GM23338 (cell line): ENCODE results near the gene MCTP2. TPM values are rescaled to one million over a fixed set of nuclear protein-coding genes. Genes with fewer than 3 reads are reported as not detected.

Source experiments
- ATAC-seq: fragments of 200-7000 bp; cut with Tn5 transposase; 3 replicates; pipeline ENCODE4 v1.9.1; 2020
- DNase-seq: peaks from one replicate; pipeline ENCODE4 v3.0.0-alpha.2; 2015; ENCODE audit warnings: low spot score
- H2AFZ ChIP-seq: fragments of 200-600 bp; sonication (generic); 2 replicates; pipeline ENCODE4 v1.8.0; 2016; ENCODE audit warnings: antibody characterized with exemption, mild to moderate bottlenecking, moderate library complexity
- H3F3A ChIP-seq: fragments of 200-600 bp; sonication (generic); replicated peaks from 2 replicates; pipeline ENCODE4 v1.8.0; 2017; ENCODE audit warnings: antibody characterized with exemption, mixed run types, low read depth
- H3K27ac ChIP-seq: fragments of 200-600 bp; sonication (generic); 2 replicates; pipeline ENCODE4 v1.6.1; 2016; ENCODE audit warnings: low read depth
- H3K27me3 ChIP-seq: fragments of 200-600 bp; sonication (generic); 2 replicates; pipeline ENCODE4 v1.8.0; 2016; ENCODE audit warnings: mild to moderate bottlenecking, mixed run types, moderate library complexity; ENCODE audit not compliant: insufficient read depth
- H3K36me3 ChIP-seq: fragments of 200-600 bp; sonication (generic); 2 replicates; pipeline ENCODE4 v1.8.0; 2016; ENCODE audit warnings: mild to moderate bottlenecking; ENCODE audit not compliant: insufficient read depth
- H3K4me1 ChIP-seq: fragments of 200-600 bp; sonication (generic); 2 replicates; pipeline ENCODE4 v1.8.0; 2016; ENCODE audit warnings: mild to moderate bottlenecking, moderate library complexity; ENCODE audit not compliant: insufficient read depth
- H3K4me2 ChIP-seq: fragments of 200-600 bp; sonication (generic); 2 replicates; pipeline ENCODE4 v1.7.1; 2017; ENCODE audit warnings: mixed run types
- H3K4me3 ChIP-seq: fragments of 200-600 bp; sonication (generic); 2 replicates; pipeline ENCODE4 v1.6.1; 2016; ENCODE audit warnings: mixed run types
- H3K79me2 ChIP-seq: fragments of 200-600 bp; sonication (generic); replicated peaks from 2 replicates; pipeline ENCODE4 v1.8.0; 2017; ENCODE audit warnings: mild to moderate bottlenecking; ENCODE audit not compliant: insufficient read depth
- H3K9me2 ChIP-seq: fragments of 200-600 bp; sonication (generic); 2 replicates; pipeline ENCODE4 v1.8.0; 2017; ENCODE audit not compliant: insufficient read depth
- H4K20me1 ChIP-seq: fragments of 200-600 bp; sonication (generic); replicated peaks from 2 replicates; pipeline ENCODE4 v1.8.0; 2017; ENCODE audit warnings: mild to moderate bottlenecking; ENCODE audit not compliant: insufficient read depth
- H3K27ac Mint-ChIP-seq: 2 replicates; pipeline ENCODE4 v1.8.0; 2020; ENCODE audit warnings: inconsistent platforms, mild to moderate bottlenecking, moderate library complexity, mixed read lengths
- H3K27me3 Mint-ChIP-seq: 3 replicates; pipeline ENCODE4 v1.8.0; 2022; ENCODE audit warnings: low read depth, mild to moderate bottlenecking, moderate library complexity, mixed read lengths, inconsistent platforms; ENCODE audit not compliant: insufficient read depth, poor library complexity
- H3K36me3 Mint-ChIP-seq: 3 replicates; pipeline ENCODE4 v1.8.0; 2021; ENCODE audit warnings: low read depth, mild to moderate bottlenecking, inconsistent platforms, moderate library complexity, mixed read lengths
- H3K4me1 Mint-ChIP-seq: 3 replicates; pipeline ENCODE4 v1.8.0; 2020; ENCODE audit warnings: mild to moderate bottlenecking, inconsistent platforms, mixed read lengths
- H3K4me3 Mint-ChIP-seq: 3 replicates; pipeline ENCODE4 v1.8.0; 2021; ENCODE audit warnings: moderate library complexity, mild to moderate bottlenecking, inconsistent platforms, mixed read lengths
- H3K9me3 Mint-ChIP-seq: 3 replicates; pipeline ENCODE4 v1.8.0; 2020; ENCODE audit warnings: moderate library complexity, mild to moderate bottlenecking, inconsistent platforms, mixed read lengths
- CREB1 ChIP-seq: fragments of 250-450 bp; sonication (Bioruptor Pico); IDR thresholded peaks from 2 replicates; pipeline ENCODE4 v1.5.0; 2020; ENCODE audit warnings: low read depth, mild to moderate bottlenecking, moderate library complexity
- EZH2 ChIP-seq: fragments of 200-600 bp; sonication (generic); IDR thresholded peaks from one replicate; pipeline ENCODE4 v1.8.0; 2017; ENCODE audit warnings: antibody characterized with exemption, mild to moderate bottlenecking, low read depth; ENCODE audit not compliant: unreplicated experiment
- EZH2phosphoT487 ChIP-seq: fragments of 200-600 bp; sonication (generic); IDR thresholded peaks from one replicate; pipeline ENCODE4 v1.8.1; 2018; ENCODE audit warnings: antibody characterized with exemption; ENCODE audit not compliant: unreplicated experiment
- JUNB ChIP-seq: IDR thresholded peaks from one replicate; pipeline ENCODE4 v1.6.1; 2016; ENCODE audit warnings: antibody characterized with exemption; ENCODE audit not compliant: unreplicated experiment
- NANOG ChIP-seq: IDR thresholded peaks from 2 replicates; pipeline ENCODE4 v1.6.1; 2016; ENCODE audit warnings: antibody characterized with exemption, borderline replicate concordance
- POLR2AphosphoS5 ChIP-seq: IDR thresholded peaks from 2 replicates; pipeline ENCODE4 v1.6.1; 2016; ENCODE audit warnings: antibody characterized with exemption, low read depth
- STAT1 ChIP-seq: IDR thresholded peaks from one replicate; pipeline ENCODE4 v1.6.1; 2016; ENCODE audit warnings: antibody characterized with exemption; ENCODE audit not compliant: unreplicated experiment
- ZNF114 ChIP-seq: fragments of 250-450 bp; sonication (Bioruptor Pico); IDR thresholded peaks from 2 replicates; pipeline ENCODE4 v1.5.0; 2020; ENCODE audit warnings: mild to moderate bottlenecking, moderate library complexity
- polyA plus RNA-seq: library from polyadenylated mRNA; unstranded; fragments of >200 nt; fragmentation: Nextera tagmentation; extraction: Ambion mirVana; gene quantifications from 2 replicates; pipeline ENCODE4 v1.2.1, GENCODE V29; 2016
- total RNA-seq: library from RNA; depleted of rRNA; stranded (reverse); fragments of >200 nt; shearing (Covaris generic); gene quantifications from 2 replicates; pipeline ENCODE4 v1.2.3, GENCODE V29; 2014
- TF ChIP-seq, protein P1 (sequence below), 2 experiments: fragments of 200-600 bp in 1 of 2; sonication (generic) in 1 of 2; conservative IDR thresholded peaks; 2 replicates each; pipeline versions ENCODE4 v1.5.1 to v1.6.1; 2016 to 2017; ENCODE audit warnings: antibody characterized with exemption in 2 of 2, low read depth in 2 of 2, mild to moderate bottlenecking in 2 of 2, moderate library complexity in 1 of 2
- TF ChIP-seq, protein P2 (sequence below): IDR thresholded peaks from 2 replicates; pipeline ENCODE4 v1.6.1; 2016; ENCODE audit warnings: antibody characterized with exemption
- TF ChIP-seq, protein P3 (sequence below): fragments of 250-450 bp; sonication (Bioruptor Pico); IDR thresholded peaks from 2 replicates; pipeline ENCODE4 v1.5.0; 2020; ENCODE audit warnings: mild to moderate bottlenecking, moderate library complexity

Gene MCTP2
- total and polyA plus RNA-seq, 2 experiments from 2014 or later, result 1.8 to 5.5 TPM

DNA sequence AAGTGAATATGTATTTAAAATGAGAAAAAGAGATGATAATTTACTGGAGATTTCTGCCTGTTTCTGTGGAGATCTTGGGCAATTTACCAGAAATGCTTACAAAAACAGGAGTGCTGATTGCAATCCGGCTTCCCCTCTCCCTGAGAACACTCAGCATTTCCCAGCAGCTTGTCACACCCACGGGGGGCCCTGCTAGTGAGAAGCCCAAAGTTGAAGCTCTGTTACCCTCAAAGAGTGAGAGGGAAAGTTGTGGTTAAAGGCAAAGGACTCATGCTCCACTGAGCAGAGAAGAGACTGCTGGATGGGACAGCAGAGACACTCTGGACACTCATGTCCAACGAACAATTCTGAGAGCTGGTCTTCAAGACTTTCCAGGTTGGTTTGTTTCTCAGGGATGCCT is 2.9 kb downstream of the MCTP2 start (continued):
- TF ChIP-seq EZH2 (no peak), ZNF114 (no peak), EZH2phosphoT487 (no peak), STAT1 (no peak), NANOG (no peak), POLR2AphosphoS5 (no peak), CREB1 (CRISPR knock-in tag) (no peak)
- TF ChIP-seq, protein P1, sequence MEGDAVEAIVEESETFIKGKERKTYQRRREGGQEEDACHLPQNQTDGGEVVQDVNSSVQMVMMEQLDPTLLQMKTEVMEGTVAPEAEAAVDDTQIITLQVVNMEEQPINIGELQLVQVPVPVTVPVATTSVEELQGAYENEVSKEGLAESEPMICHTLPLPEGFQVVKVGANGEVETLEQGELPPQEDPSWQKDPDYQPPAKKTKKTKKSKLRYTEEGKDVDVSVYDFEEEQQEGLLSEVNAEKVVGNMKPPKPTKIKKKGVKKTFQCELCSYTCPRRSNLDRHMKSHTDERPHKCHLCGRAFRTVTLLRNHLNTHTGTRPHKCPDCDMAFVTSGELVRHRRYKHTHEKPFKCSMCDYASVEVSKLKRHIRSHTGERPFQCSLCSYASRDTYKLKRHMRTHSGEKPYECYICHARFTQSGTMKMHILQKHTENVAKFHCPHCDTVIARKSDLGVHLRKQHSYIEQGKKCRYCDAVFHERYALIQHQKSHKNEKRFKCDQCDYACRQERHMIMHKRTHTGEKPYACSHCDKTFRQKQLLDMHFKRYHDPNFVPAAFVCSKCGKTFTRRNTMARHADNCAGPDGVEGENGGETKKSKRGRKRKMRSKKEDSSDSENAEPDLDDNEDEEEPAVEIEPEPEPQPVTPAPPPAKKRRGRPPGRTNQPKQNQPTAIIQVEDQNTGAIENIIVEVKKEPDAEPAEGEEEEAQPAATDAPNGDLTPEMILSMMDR (conservative IDR thresholded peaks at IDR 0.05; ENCODE audit: low read depth in 2 of 2), result no peak
- TF ChIP-seq, protein P2, sequence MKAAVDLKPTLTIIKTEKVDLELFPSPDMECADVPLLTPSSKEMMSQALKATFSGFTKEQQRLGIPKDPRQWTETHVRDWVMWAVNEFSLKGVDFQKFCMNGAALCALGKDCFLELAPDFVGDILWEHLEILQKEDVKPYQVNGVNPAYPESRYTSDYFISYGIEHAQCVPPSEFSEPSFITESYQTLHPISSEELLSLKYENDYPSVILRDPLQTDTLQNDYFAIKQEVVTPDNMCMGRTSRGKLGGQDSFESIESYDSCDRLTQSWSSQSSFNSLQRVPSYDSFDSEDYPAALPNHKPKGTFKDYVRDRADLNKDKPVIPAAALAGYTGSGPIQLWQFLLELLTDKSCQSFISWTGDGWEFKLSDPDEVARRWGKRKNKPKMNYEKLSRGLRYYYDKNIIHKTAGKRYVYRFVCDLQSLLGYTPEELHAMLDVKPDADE, result no peak

DNA sequence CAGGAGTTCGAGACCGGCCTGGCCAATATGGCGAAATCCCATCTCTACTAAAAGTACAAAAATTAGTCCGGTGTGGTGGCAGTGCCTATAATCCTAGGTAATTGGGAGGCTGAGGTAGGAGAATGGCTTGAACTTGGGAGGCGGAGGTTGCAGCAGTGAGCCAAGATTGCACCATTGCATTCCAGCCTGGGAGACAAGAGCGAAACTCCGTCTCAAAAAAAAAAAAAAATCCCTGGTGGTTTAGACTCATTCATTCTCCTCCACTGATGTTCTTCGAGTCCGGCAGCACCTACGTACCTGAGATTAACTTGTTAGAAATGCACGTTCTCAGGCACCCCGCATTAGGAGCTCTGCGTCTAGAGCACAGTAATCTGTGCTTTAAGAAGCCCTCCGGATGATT is 3.7 kb downstream of the MCTP2 start:
- no peak for ATAC-seq
- no peak overlapping the region for H3K4me2 ChIP-seq
- Mint-ChIP-seq H3K27ac (no peak overlapping the region), H3K4me3 (no peak overlapping the region), H3K4me1 (peaks cover 27% of the 10 kb centered on the region), H3K27me3 (peaks cover 17% of the 10 kb centered on the region), H3K36me3 (no peaks in the 10 kb centered on the region), H3K9me3 (no peaks in the 10 kb centered on the region; the same call in 2 of the 3 replicates)
- TF ChIP-seq, protein P2, result no peak
- no peak for TF ChIP-seq NANOG
- no peak for TF ChIP-seq EZH2phosphoT487
- TF ChIP-seq, protein P3, sequence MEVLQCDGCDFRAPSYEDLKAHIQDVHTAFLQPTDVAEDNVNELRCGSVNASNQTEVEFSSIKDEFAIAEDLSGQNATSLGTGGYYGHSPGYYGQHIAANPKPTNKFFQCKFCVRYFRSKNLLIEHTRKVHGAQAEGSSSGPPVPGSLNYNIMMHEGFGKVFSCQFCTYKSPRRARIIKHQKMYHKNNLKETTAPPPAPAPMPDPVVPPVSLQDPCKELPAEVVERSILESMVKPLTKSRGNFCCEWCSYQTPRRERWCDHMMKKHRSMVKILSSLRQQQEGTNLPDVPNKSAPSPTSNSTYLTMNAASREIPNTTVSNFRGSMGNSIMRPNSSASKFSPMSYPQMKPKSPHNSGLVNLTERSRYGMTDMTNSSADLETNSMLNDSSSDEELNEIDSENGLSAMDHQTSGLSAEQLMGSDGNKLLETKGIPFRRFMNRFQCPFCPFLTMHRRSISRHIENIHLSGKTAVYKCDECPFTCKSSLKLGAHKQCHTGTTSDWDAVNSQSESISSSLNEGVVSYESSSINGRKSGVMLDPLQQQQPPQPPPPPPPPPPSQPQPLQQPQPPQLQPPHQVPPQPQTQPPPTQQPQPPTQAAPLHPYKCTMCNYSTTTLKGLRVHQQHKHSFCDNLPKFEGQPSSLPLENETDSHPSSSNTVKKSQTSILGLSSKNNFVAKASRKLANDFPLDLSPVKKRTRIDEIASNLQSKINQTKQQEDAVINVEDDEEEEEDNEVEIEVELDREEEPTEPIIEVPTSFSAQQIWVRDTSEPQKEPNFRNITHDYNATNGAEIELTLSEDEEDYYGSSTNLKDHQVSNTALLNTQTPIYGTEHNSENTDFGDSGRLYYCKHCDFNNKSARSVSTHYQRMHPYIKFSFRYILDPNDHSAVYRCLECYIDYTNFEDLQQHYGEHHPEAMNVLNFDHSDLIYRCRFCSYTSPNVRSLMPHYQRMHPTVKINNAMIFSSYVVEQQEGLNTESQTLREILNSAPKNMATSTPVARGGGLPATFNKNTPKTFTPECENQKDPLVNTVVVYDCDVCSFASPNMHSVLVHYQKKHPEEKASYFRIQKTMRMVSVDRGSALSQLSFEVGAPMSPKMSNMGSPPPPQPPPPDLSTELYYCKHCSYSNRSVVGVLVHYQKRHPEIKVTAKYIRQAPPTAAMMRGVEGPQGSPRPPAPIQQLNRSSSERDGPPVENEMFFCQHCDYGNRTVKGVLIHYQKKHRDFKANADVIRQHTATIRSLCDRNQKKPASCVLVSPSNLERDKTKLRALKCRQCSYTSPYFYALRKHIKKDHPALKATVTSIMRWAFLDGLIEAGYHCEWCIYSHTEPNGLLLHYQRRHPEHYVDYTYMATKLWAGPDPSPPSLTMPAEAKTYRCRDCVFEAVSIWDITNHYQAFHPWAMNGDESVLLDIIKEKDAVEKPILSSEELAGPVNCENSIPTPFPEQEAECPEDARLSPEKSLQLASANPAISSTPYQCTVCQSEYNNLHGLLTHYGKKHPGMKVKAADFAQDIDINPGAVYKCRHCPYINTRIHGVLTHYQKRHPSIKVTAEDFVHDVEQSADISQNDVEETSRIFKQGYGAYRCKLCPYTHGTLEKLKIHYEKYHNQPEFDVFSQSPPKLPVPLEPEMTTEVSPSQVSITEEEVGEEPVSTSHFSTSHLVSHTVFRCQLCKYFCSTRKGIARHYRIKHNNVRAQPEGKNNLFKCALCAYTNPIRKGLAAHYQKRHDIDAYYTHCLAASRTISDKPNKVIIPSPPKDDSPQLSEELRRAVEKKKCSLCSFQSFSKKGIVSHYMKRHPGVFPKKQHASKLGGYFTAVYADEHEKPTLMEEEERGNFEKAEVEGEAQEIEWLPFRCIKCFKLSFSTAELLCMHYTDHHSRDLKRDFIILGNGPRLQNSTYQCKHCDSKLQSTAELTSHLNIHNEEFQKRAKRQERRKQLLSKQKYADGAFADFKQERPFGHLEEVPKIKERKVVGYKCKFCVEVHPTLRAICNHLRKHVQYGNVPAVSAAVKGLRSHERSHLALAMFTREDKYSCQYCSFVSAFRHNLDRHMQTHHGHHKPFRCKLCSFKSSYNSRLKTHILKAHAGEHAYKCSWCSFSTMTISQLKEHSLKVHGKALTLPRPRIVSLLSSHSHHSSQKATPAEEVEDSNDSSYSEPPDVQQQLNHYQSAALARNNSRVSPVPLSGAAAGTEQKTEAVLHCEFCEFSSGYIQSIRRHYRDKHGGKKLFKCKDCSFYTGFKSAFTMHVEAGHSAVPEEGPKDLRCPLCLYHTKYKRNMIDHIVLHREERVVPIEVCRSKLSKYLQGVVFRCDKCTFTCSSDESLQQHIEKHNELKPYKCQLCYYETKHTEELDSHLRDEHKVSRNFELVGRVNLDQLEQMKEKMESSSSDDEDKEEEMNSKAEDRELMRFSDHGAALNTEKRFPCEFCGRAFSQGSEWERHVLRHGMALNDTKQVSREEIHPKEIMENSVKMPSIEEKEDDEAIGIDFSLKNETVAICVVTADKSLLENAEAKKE, result no peak
- no peak for TF ChIP-seq JUNB
- H3K36me3 ChIP-seq, result no peaks in the 10 kb centered on the region
- no peak for DNase-seq
- H3K4me3 ChIP-seq, result no peak overlapping the region
- H3K9me2 ChIP-seq, result peaks cover 5% of the 10 kb centered on the region; the same call in 1 of the 2 replicates
- H3K79me2 ChIP-seq, result no peaks in the 10 kb centered on the region
- peaks cover 7% of the 10 kb centered on the region; the same call in 1 of the 2 replicates for H3F3A ChIP-seq
- no peaks in the 10 kb centered on the region for H4K20me1 ChIP-seq
- no peak overlapping the region for H2AFZ ChIP-seq
- H3K4me1 ChIP-seq, result peaks cover 32% of the 10 kb centered on the region
- peaks cover 23% of the 10 kb centered on the region for H3K27me3 ChIP-seq
- no peak overlapping the region for H3K27ac ChIP-seq
